Right lobe of liver (tissue), 6 donors: ENCODE results near the gene BARHL1. TPM values are rescaled to one million over a fixed set of nuclear protein-coding genes. Genes with fewer than 3 reads are reported as not detected.
A peak's percentile ranks its signal among the peaks of the same experiment; 100 is the strongest.

ENCODE experiments used
- ATAC-seq, 4 donors: fragments of 200-7000 bp; cut with Tn5 transposase; one replicate each; pipeline ENCODE4 v1.9.1; 2020; ENCODE audit warnings: mild to moderate bottlenecking in 4 of 4, moderate library complexity in 4 of 4
- DNase-seq, 3 donors: peaks; one replicate each; pipeline ENCODE4 v3.0.0-alpha.2; 2020
- H3K27ac ChIP-seq, 3 donors: fragments of 200-600 bp; one replicate each; pipeline ENCODE4 v1.8.0; 2022
- H3K27me3 ChIP-seq, 2 donors: fragments of 200-600 bp; one replicate each; pipeline ENCODE4 v1.8.0; 2022
- H3K36me3 ChIP-seq, 4 donors: fragments of 200-600 bp; sonication (generic) in 1 of 4; one replicate each; pipeline versions ENCODE4 v1.5.1 to v1.8.0; 2017 to 2022; ENCODE audit warnings: control low read depth in 1 of 4
- H3K4me1 ChIP-seq, 4 donors: fragments of 200-600 bp; sonication (generic) in 1 of 4; one replicate each; pipeline versions ENCODE4 v1.5.1 to v1.8.0; 2017 to 2022; ENCODE audit warnings: control low read depth in 1 of 4
- H3K4me3 ChIP-seq, 3 donors: fragments of 200-600 bp; one replicate each; pipeline ENCODE4 v1.8.0; 2022
- H3K9me3 ChIP-seq, 4 donors: fragments of 200-600 bp; sonication (generic) in 1 of 4; one replicate each; pipeline versions ENCODE4 v1.5.1 to v1.8.0; 2017 to 2022; ENCODE audit warnings: control low read depth in 1 of 4
- POLR2A ChIP-seq: fragments of 450-650 bp; IDR thresholded peaks from one replicate; pipeline ENCODE4 v1.6.1; 2017; ENCODE audit warnings: antibody characterized with exemption, mild to moderate bottlenecking
- WGBS: methylation state at CpG from one replicate; pipeline ENCODE4 v1.1.6; 2018; ENCODE audit warnings: low coverage, low lambda C conversion rate; ENCODE audit not compliant: insufficient coverage; ENCODE audit errors: missing lambda C conversion rate; 5-methylcytosine and 5-hydroxymethylcytosine counted together
- intact Hi-C, 2 donors: fragments of 100-400 bp; cut with DNase I; formaldehyde crosslinking; loops; one replicate each; pipeline versions ENCODE4 v1.11.2 to v1.14.1; 2022
- total RNA-seq, 6 experiments: library from RNA; depleted of rRNA in 2 of 6; stranded (reverse); fragments of >200 nt in 2 of 6; fragmentation: NEBNext Ultra II Directional in 3 of 6; extraction: Animal tissue kit (Norgen Biotek cat#: 25700) in 3 of 6; gene quantifications; one replicate each; pipeline versions ENCODE4 v1.1.0 to v1.2.4, GENCODE V29; 2016 to 2023
- TF ChIP-seq, protein P1 (sequence below), 4 donors: fragments of 200-600 bp in 3 of 4; fragments of 450-650 bp in 1 of 4; IDR thresholded peaks; one replicate each; pipeline versions ENCODE4 v1.5.1 to v1.8.0; 2016 to 2022; ENCODE audit warnings: antibody characterized with exemption in 4 of 4, mild to moderate bottlenecking in 2 of 4
- donor health status: DM: no; HTN: yes; CAD: no.
- donor health status: DM: no; HTN: no; CAD: no.
- donor health status: DM: no; HTN: no; CAD: no.
- donor health status: DM: no; HTN: yes; CAD: no.
- donor health status: DM: no; HTN: yes; CAD: no.

Gene BARHL1
- total RNA-seq, 6 experiments from 2014 or later, result not detected

DNA sequence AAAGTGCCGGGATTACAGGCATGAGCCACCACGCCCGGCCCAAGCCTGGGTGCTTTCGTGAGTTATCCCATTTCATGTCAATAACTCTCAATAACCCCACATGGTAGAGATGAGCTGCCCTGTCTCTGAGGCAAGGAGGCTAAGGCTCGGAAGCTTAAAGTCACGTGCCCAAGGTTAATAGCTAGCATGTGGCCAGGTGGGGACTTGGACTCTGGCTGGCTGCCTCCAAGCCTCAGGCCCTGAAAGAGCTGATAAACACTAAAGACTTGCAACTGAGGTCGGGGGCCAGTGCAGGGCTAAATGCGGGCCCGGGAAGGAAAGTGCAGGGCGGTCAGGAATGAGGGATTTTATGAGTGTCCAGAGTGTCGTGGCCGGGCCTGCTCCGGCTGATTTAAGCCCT, 30.9 kb upstream of the BARHL1 start:
- Histone ChIP-seq H3K4me1 (no peaks in the 10 kb centered on the region), H3K4me3 (no peak overlapping the region), H3K27me3 (no peaks in the 10 kb centered on the region), H3K9me3 (no peaks in the 10 kb centered on the region), H3K36me3 (no peaks in the 10 kb centered on the region), H3K27ac (no peak overlapping the region)
- no peak for ATAC-seq
- TF ChIP-seq POLR2A, result no peak
- TF ChIP-seq, protein P1, sequence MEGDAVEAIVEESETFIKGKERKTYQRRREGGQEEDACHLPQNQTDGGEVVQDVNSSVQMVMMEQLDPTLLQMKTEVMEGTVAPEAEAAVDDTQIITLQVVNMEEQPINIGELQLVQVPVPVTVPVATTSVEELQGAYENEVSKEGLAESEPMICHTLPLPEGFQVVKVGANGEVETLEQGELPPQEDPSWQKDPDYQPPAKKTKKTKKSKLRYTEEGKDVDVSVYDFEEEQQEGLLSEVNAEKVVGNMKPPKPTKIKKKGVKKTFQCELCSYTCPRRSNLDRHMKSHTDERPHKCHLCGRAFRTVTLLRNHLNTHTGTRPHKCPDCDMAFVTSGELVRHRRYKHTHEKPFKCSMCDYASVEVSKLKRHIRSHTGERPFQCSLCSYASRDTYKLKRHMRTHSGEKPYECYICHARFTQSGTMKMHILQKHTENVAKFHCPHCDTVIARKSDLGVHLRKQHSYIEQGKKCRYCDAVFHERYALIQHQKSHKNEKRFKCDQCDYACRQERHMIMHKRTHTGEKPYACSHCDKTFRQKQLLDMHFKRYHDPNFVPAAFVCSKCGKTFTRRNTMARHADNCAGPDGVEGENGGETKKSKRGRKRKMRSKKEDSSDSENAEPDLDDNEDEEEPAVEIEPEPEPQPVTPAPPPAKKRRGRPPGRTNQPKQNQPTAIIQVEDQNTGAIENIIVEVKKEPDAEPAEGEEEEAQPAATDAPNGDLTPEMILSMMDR (IDR thresholded peaks at IDR 0.05), result no peak
- intact Hi-C loops, result no loop called here
- DNase-seq, result peak in 1 of 3 donors; percentile 11
- WGBS, result 77% methylated on average over 12 of the region's 13 CpGs

DNA sequence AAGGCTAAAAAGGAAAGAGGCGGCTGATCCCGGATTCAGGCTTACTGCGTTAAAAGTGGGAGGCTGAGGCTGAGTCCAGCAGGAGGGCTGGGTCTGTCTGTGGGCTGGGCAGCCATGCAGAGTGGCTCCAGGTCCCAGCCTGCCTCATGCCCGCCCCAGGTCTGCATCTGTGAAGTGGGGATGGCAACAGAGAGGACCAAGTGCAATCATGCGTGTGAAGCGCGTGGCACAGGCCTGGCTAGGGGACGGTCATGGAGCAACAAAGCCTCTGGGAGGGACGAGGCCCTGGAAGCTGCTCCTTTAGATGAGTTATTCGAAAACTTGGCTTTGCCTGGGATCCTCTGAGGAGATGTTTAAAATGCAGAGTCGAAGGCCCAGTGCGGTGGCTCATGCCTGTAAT, 30.4 kb upstream of the BARHL1 start:
- WGBS, result 88% methylated on average over 5 of the region's 12 CpGs
- H3K36me3 ChIP-seq, result no peaks in the 10 kb centered on the region
- H3K9me3 ChIP-seq, result no peaks in the 10 kb centered on the region
- peak in 1 of 3 donors; percentile 40 for DNase-seq
- TF ChIP-seq POLR2A, result no peak
- TF ChIP-seq, protein P1 (IDR thresholded peaks at IDR 0.05), result no peak
- no peaks in the 10 kb centered on the region for H3K4me1 ChIP-seq
- intact Hi-C loops, result no loop called here
- H3K27me3 ChIP-seq, result no peaks in the 10 kb centered on the region
- no peak for ATAC-seq
- no peak overlapping the region for H3K4me3 ChIP-seq
- H3K27ac ChIP-seq, result no peak overlapping the region

DNA sequence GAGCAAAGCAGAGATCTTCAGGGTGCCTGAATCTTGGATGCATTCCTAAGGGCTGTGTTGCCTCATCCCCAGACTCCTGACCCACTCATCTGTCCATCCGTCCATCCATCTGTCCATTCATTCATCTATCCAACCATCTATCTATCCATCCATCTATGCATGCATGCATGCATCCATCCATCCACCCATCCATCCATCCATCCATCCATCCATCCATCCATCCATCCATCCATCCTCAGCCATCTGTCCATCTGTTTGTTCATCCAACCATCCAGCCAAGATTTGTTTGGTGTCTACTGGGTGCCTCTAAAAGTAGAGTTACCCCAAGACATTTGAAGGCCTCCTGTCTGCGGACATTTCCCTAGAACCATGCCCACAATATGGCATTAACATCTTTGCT, 27.7 kb upstream of the BARHL1 start:
- intact Hi-C loops, result no loop called here
- H3K4me1 ChIP-seq, result no peaks in the 10 kb centered on the region
- DNase-seq, result no peak
- no peaks in the 10 kb centered on the region for H3K27me3 ChIP-seq
- WGBS, result 58% methylated on average over 2 of the region's 2 CpGs
- ATAC-seq, result no peak
- no peak overlapping the region for H3K4me3 ChIP-seq
- TF ChIP-seq, protein P1 (IDR thresholded peaks at IDR 0.05), result no peak
- no peak for TF ChIP-seq POLR2A
- no peaks in the 10 kb centered on the region for H3K9me3 ChIP-seq
- no peak overlapping the region for H3K27ac ChIP-seq
- H3K36me3 ChIP-seq, result no peaks in the 10 kb centered on the region

DNA sequence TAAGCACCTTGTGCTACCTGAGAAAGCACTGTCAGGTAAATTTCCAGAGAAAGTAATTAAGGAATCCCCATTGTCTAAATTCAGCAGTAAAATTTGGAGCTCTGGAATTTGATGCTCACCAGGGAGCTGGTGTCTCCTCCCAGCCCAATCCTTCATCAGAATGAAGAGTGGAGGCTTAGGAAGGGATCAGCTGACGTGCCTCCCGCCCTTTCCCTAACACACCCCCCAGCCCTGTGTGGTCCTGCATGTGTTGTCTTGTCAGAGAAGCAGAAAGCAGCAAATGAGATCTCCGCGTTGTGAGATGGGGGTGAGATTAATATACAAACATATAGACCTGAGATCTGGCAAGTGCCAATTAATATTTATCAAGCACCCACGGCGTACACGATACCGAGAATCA, 26.9 kb upstream of the BARHL1 start:
- no peaks in the 10 kb centered on the region for H3K9me3 ChIP-seq
- ATAC-seq, result no peak
- H3K27me3 ChIP-seq, result no peaks in the 10 kb centered on the region
- no peak overlapping the region for H3K4me3 ChIP-seq
- intact Hi-C loops, result no loop called here
- TF ChIP-seq POLR2A, result no peak
- TF ChIP-seq, protein P1 (IDR thresholded peaks at IDR 0.05), result no peak
- DNase-seq, result no peak
- WGBS, result 73% methylated on average over 8 of the region's 8 CpGs
- H3K4me1 ChIP-seq, result no peaks in the 10 kb centered on the region
- H3K27ac ChIP-seq, result no peak overlapping the region
- H3K36me3 ChIP-seq, result no peaks in the 10 kb centered on the region

DNA sequence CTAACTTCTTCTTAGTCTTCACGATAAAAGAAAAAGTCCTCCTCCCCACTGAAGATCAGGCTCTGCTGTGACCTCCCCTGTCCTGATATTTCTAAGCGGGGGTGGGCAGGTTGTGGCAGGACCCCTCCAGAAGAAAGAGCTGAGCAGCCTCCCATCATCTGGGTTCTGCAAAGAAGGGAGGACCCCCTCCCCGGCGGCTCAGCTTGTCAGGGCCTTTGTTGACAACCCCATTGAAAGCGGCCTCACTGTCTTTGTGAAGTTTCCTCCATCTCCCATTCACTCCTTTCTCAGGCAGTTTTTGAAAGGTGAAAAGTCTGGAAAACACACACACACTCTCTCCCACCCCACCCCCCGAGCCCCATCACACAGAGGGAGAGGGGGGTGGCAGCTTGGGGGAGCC, 26.2 kb upstream of the BARHL1 start:
- H3K27me3 ChIP-seq, result no peaks in the 10 kb centered on the region
- TF ChIP-seq, protein P1 (IDR thresholded peaks at IDR 0.05), result no peak
- TF ChIP-seq POLR2A, result no peak
- no peak overlapping the region for H3K4me3 ChIP-seq
- no peak for ATAC-seq
- intact Hi-C loops, result no loop called here
- no peak for DNase-seq
- H3K9me3 ChIP-seq, result no peaks in the 10 kb centered on the region
- WGBS, result 8% methylated on average over 3 of the region's 6 CpGs
- no peak overlapping the region for H3K27ac ChIP-seq
- no peaks in the 10 kb centered on the region for H3K36me3 ChIP-seq
- no peaks in the 10 kb centered on the region for H3K4me1 ChIP-seq
